GM15510 (cell line): ENCODE results near the gene NAGPA.

Source experiments
- POLR2A ChIP-seq: IDR thresholded peaks from 3 replicates; pipeline ENCODE4 v1.6.1; 2011; ENCODE audit warnings: borderline replicate concordance; ENCODE audit not compliant: insufficient read length; ENCODE audit errors: extremely low read depth

Gene NAGPA

GRCh38 chr16:5018793-5019192 is 14.9 kb downstream of the NAGPA start:
- no peak for TF ChIP-seq POLR2A

GRCh38 chr16:5017678-5017969 is 16.1 kb downstream of the NAGPA start:
- TF ChIP-seq POLR2A = no peak

GRCh38 chr16:5016967-5017677 is 16.6 kb downstream of the NAGPA start:
- TF ChIP-seq POLR2A = no peak

- no peak for TF ChIP-seq POLR2A
Observed at GRCh38 chr16:5015887-5016286, 17.8 kb downstream of the NAGPA start.

GRCh38 chr16:5015351-5015750 is 18.4 kb downstream of the NAGPA start:
- no peak for TF ChIP-seq POLR2A

- TF ChIP-seq POLR2A = no peak
Observed at GRCh38 chr16:5012887-5013286, 20.8 kb downstream of the NAGPA start.

GRCh38 chr16:5011637-5012036 is 22.1 kb downstream of the NAGPA start:
- TF ChIP-seq POLR2A = no peak

- no peak for TF ChIP-seq POLR2A
Observed at GRCh38 chr16:5010576-5011329, 23.0 kb downstream of the NAGPA start.

GRCh38 chr16:5008311-5008731 is 25.4 kb downstream of the NAGPA start:
- no peak for TF ChIP-seq POLR2A

- TF ChIP-seq POLR2A = no peak
Observed at GRCh38 chr16:5007256-5007655, 26.5 kb downstream of the NAGPA start.

GRCh38 chr16:5006348-5007193 is 27.2 kb downstream of the NAGPA start:
- TF ChIP-seq POLR2A = no peak

GRCh38 chr16:5005916-5006315 is 27.8 kb downstream of the NAGPA start:
- no peak for TF ChIP-seq POLR2A

GRCh38 chr16:5004311-5004710 is 29.4 kb downstream of the NAGPA start:
- TF ChIP-seq POLR2A = no peak

- no peak for TF ChIP-seq POLR2A
Observed at GRCh38 chr16:5003828-5004227, 29.9 kb downstream of the NAGPA start.

GRCh38 chr16:5003211-5003610 is 30.5 kb downstream of the NAGPA start:
- TF ChIP-seq POLR2A = no peak
